Ovary (tissue), 9 donors: ENCODE data around the gene TRPM2. TPM values are rescaled to one million over a fixed set of nuclear protein-coding genes. Genes with fewer than 3 reads are reported as not detected.
"Not testable (repeated sequence)": the region's sequence is repeated elsewhere in the genome, so short reads cannot be mapped to it uniquely, and the experiment has no call there.

Experiments used
- DNase-seq, 5 donors: peaks; one replicate each; pipeline ENCODE4 v3.0.0-alpha.2; 2019 to 2020
- H3K27ac ChIP-seq, 2 donors: fragments of 200-600 bp; one replicate each; pipeline versions ENCODE4 v1.5.1 to v1.8.0; 2019 to 2022
- H3K27me3 ChIP-seq: fragments of 200-600 bp; one replicate; pipeline ENCODE4 v1.8.0; 2022
- H3K36me3 ChIP-seq: fragments of 200-600 bp; sonication (generic); one replicate; pipeline ENCODE4 v1.5.1; 2019
- H3K4me1 ChIP-seq: one replicate; pipeline ENCODE4 v1.8.1; 2013; ENCODE audit warnings: mild to moderate bottlenecking, moderate library complexity; ENCODE audit not compliant: insufficient read depth
- H3K4me3 ChIP-seq: fragments of 200-600 bp; sonication (generic); one replicate; pipeline ENCODE4 v1.5.1; 2017
- H3K9me3 ChIP-seq, 2 donors: fragments of 200-600 bp in 1 of 2; sonication (generic) in 1 of 2; one replicate each; pipeline versions ENCODE4 v1.5.1 to v1.8.1; 2013 to 2019; ENCODE audit warnings: mild to moderate bottlenecking in 1 of 2, moderate library complexity in 1 of 2
- CTCF ChIP-seq, 3 donors: fragments of 450-650 bp in 2 of 3; fragments of 200-600 bp in 1 of 3; IDR thresholded peaks; one replicate each; pipeline versions ENCODE4 v1.5.1 to v1.8.0; 2016 to 2022; ENCODE audit warnings: antibody characterized with exemption in 3 of 3, mild to moderate bottlenecking in 1 of 3
- EP300 ChIP-seq: sonication (generic); formaldehyde crosslinking; IDR thresholded peaks from one replicate; pipeline ENCODE4 v1.6.1; 2017; ENCODE audit warnings: antibody characterized with exemption
- POLR2A ChIP-seq: fragments of 450-650 bp; IDR thresholded peaks from one replicate; pipeline ENCODE4 v1.6.1; 2017; ENCODE audit warnings: antibody characterized with exemption, mild to moderate bottlenecking, moderate library complexity
- WGBS, 3 donors: extraction: QIAGEN DNeasy Blood & Tissue Kit in 1 of 3; methylation state at CpG; one replicate each; pipeline versions ENCODE4 v1.1.5 to v1.1.7; 2013 to 2017; 5-methylcytosine and 5-hydroxymethylcytosine counted together
- intact Hi-C, 4 donors: fragments of 100-400 bp; cut with DNase I; formaldehyde crosslinking; loops; one replicate each; pipeline versions ENCODE4 v1.11.0 to v1.15.1; 2022 to 2023
- polyA plus RNA-seq, 2 donors: library from polyadenylated mRNA; stranded (reverse); fragments of 200-250 nt in 1 of 2; fragments of 350-450 nt in 1 of 2; fragmentation: Illumina TruSeq in 1 of 2; extraction: RNeasy Lipid Tissue Mini Kit (QIAGEN cat#74804) in 1 of 2; gene quantifications; one replicate each; pipeline ENCODE4 v1.2.3, GENCODE V29; 2013 to 2014
- total RNA-seq, 7 donors: library from RNA; depleted of rRNA in 2 of 7; stranded (reverse); fragments of >200 nt in 2 of 7; fragmentation: NEBNext Ultra II Directional in 3 of 7; extraction: Animal tissue kit (Norgen Biotek cat#: 25700) in 3 of 7; gene quantifications; one replicate each; pipeline versions ENCODE4 v1.1.0 to v1.2.4, GENCODE V29; 2016 to 2023
- donor health status: DM: no; HTN: no; CAD: no; lungs with moderate emphysema.
- donor health status: DM: no; HTN: no; CAD: no.
- donor health status: Bipolar disorder and iron deficiency.
- donor health status: DM: yes; HTN: yes; CAD: no.
- donor health status: DM: no; HTN: no; CAD: no.
- donor health status: DM: yes; HTN: yes; CAD: no.

Gene TRPM2
- total and polyA plus RNA-seq, 9 donors: 0.48 to 7.0 (median 1.8) TPM

DNA sequence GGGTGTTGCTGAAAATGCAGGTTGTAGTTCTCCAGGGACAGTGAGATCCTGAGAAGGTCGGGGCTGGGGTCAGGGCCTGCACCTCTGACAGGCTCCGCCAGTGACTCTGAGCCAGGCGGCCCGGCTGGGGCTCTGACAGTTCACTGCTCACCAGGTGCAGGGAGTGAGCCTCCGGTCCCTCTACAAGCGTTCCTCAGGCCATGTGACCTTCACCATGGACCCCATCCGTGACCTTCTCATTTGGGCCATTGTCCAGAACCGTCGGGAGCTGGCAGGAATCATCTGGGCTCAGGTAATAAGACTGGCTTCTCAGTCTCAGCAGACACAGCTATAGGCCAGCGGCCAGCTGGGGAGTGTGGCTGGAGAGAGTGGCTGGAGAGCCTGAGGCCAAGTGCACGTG lies 41.8 kb downstream of the TRPM2 start:
- TF ChIP-seq POLR2A (no peak), EP300 (no peak), CTCF (IDR thresholded peaks at IDR 0.05) (no peak)
- no peaks in the 10 kb centered on the region for H3K36me3 ChIP-seq
- H3K9me3 ChIP-seq: peaks cover 0 to 7% of the 10 kb centered on the region in 2 donors
- intact Hi-C loops: no loop called here
- no peaks in the 10 kb centered on the region for H3K4me1 ChIP-seq
- H3K27ac ChIP-seq: no peak overlapping the region
- DNase-seq: peak in 1 of 5 donors; percentile 12
- WGBS, 3 donors: 40 to 58% (median 42%) methylated on average over 11 of the region's 11 CpGs
- H3K27me3 ChIP-seq: no peaks in the 10 kb centered on the region
- no peak overlapping the region for H3K4me3 ChIP-seq

DNA sequence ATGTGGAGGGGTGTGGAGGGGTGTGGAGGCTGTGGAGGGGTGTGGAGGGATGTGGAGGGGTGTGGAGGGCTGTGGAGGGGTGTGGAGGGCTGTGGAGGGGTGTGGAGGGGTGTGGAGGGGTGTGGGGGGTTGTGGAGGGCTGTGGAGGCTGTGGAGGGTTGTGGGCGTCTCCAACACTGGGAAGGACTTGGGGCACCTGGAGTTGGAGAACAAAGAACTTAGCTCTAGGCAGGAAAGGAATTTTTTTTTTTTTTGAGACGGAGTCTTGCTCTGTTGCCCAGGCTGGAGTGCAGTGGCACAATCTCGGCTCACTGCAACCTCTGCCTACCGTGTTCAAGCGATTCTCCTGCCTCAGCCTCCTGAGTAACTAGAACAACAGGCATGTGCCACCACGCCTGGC lies 43.4 kb downstream of the TRPM2 start:
- 87 to 91% (median 90%) methylated on average over 6 of the region's 6 CpGs for WGBS, 3 donors
- H3K4me1 ChIP-seq, H3K9me3 ChIP-seq, H3K27me3 ChIP-seq, H3K27ac ChIP-seq, H3K36me3 ChIP-seq, H3K4me3 ChIP-seq, intact Hi-C loops, DNase-seq: not testable (repeated sequence)

GRCh38 chr21:44397431-44398031 lies 44.1 kb downstream of the TRPM2 start:
- peaks cover 0 to 3% of the 10 kb centered on the region in 2 donors for H3K9me3 ChIP-seq
- no peaks in the 10 kb centered on the region for H3K36me3 ChIP-seq
- TF ChIP-seq POLR2A (no peak), EP300 (no peak), CTCF (IDR thresholded peaks at IDR 0.05) (no peak)
- H3K4me1 ChIP-seq: no peaks in the 10 kb centered on the region
- H3K4me3 ChIP-seq: no peak overlapping the region
- peak in 1 of 5 donors; percentile 17 for DNase-seq
- intact Hi-C loops: no loop called here
- no peak overlapping the region for H3K27ac ChIP-seq
- H3K27me3 ChIP-seq: no peaks in the 10 kb centered on the region
- 75 to 87% (median 76%) methylated on average over 22 of the region's 22 CpGs for WGBS, 3 donors

GRCh38 chr21:44398499-44398898 lies 45.1 kb downstream of the TRPM2 start:
- H3K9me3 ChIP-seq: no peaks in the 10 kb centered on the region
- H3K36me3 ChIP-seq: no peaks in the 10 kb centered on the region
- no peaks in the 10 kb centered on the region for H3K27me3 ChIP-seq
- H3K27ac ChIP-seq: no peak overlapping the region
- H3K4me1 ChIP-seq: no peaks in the 10 kb centered on the region
- DNase-seq: peak in 1 of 5 donors; percentile 1
- intact Hi-C loops: no loop called here
- H3K4me3 ChIP-seq: no peak overlapping the region
- TF ChIP-seq EP300: no peak
- TF ChIP-seq CTCF (IDR thresholded peaks at IDR 0.05): no peak
- no peak for TF ChIP-seq POLR2A
- WGBS, 3 donors: 84 to 86% (median 85%) methylated on average over 9 of the region's 9 CpGs

DNA sequence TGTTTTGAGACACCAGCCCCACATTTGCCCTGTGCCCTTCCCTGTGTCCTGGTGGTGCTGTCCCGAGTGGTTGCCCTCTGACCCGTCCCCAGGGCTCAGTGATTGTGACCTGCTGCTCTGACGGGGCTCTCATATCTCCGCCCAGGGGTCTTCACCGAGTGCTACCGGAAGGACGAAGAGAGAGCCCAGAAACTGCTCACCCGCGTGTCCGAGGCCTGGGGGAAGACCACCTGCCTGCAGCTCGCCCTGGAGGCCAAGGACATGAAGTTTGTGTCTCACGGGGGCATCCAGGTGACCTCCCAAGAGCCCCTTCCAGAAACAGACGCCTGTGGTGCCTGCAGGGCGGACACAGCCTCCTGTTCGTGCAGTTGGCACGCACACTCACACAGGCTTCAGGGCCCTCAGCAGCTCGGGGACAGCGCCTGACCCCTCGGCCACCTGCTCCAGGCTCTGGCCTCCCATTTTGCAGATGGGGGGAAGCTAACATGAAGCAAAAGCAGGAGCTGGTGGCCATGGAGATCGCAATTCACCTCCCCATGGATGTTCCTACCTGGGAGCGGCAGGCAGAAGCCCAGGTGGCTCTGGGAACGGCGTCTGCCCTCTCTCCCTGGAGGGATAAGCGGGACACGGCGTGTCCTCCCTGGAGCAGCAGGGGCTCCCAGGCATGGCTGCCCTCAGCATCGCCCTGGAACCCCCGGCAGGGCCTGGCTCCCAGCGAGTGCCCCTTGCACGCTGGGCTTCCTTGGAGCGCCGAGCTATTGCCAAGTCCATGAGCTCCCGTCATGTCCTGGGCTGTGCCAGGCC lies 45.9 kb downstream of the TRPM2 start:
- TF ChIP-seq EP300: no peak
- intact Hi-C loops: no loop called here

More for the DNA sequence above, 45.9 kb downstream of the TRPM2 start:
- DNase-seq: peak in 1 of 5 donors; percentile 15
- 78 to 80% (median 79%) methylated on average over 33 of the region's 33 CpGs for WGBS, 3 donors
- H3K4me1 ChIP-seq: no peaks in the 10 kb centered on the region
- no peak overlapping the region for H3K4me3 ChIP-seq
- H3K27ac ChIP-seq: no peak overlapping the region
- no peaks in the 10 kb centered on the region for H3K36me3 ChIP-seq
- no peaks in the 10 kb centered on the region for H3K27me3 ChIP-seq
- no peaks in the 10 kb centered on the region for H3K9me3 ChIP-seq
